ENCODE measurements around the gene DUSP23.

DUSP23 gene

GRCh38 chr1:159831412-159832141 is 50.8 kb downstream of the DUSP23 start:
- H3K27ac ChIP-seq, result no peak overlapping the region
- TF ChIP-seq CTCF (IDR thresholded peaks at IDR 0.05), result no peak
- TF ChIP-seq ZFX (IDR thresholded peaks at IDR 0.05; ENCODE audit: borderline replicate concordance), result no peak

Measured in 22Rv1 (cell line).